GM23338 (cell line): ENCODE results near the gene HTR3B. TPM values are rescaled to one million over a fixed set of nuclear protein-coding genes. Genes with fewer than 3 reads are reported as not detected.

Experiments used
- ATAC-seq: fragments of 200-7000 bp; cut with Tn5 transposase; 3 replicates; pipeline ENCODE4 v1.9.1; 2020
- DNase-seq: peaks from one replicate; pipeline ENCODE4 v3.0.0-alpha.2; 2015; ENCODE audit warnings: low spot score
- H2AFZ ChIP-seq: fragments of 200-600 bp; sonication (generic); 2 replicates; pipeline ENCODE4 v1.8.0; 2016; ENCODE audit warnings: antibody characterized with exemption, mild to moderate bottlenecking, moderate library complexity
- H3F3A ChIP-seq: fragments of 200-600 bp; sonication (generic); replicated peaks from 2 replicates; pipeline ENCODE4 v1.8.0; 2017; ENCODE audit warnings: antibody characterized with exemption, mixed run types, low read depth
- H3K27ac ChIP-seq: fragments of 200-600 bp; sonication (generic); 2 replicates; pipeline ENCODE4 v1.6.1; 2016; ENCODE audit warnings: low read depth
- H3K27me3 ChIP-seq: fragments of 200-600 bp; sonication (generic); 2 replicates; pipeline ENCODE4 v1.8.0; 2016; ENCODE audit warnings: mild to moderate bottlenecking, mixed run types, moderate library complexity; ENCODE audit not compliant: insufficient read depth
- H3K36me3 ChIP-seq: fragments of 200-600 bp; sonication (generic); 2 replicates; pipeline ENCODE4 v1.8.0; 2016; ENCODE audit warnings: mild to moderate bottlenecking; ENCODE audit not compliant: insufficient read depth
- H3K4me1 ChIP-seq: fragments of 200-600 bp; sonication (generic); 2 replicates; pipeline ENCODE4 v1.8.0; 2016; ENCODE audit warnings: mild to moderate bottlenecking, moderate library complexity; ENCODE audit not compliant: insufficient read depth
- H3K4me2 ChIP-seq: fragments of 200-600 bp; sonication (generic); 2 replicates; pipeline ENCODE4 v1.7.1; 2017; ENCODE audit warnings: mixed run types
- H3K4me3 ChIP-seq: fragments of 200-600 bp; sonication (generic); 2 replicates; pipeline ENCODE4 v1.6.1; 2016; ENCODE audit warnings: mixed run types
- H3K79me2 ChIP-seq: fragments of 200-600 bp; sonication (generic); replicated peaks from 2 replicates; pipeline ENCODE4 v1.8.0; 2017; ENCODE audit warnings: mild to moderate bottlenecking; ENCODE audit not compliant: insufficient read depth
- H3K9me2 ChIP-seq: fragments of 200-600 bp; sonication (generic); 2 replicates; pipeline ENCODE4 v1.8.0; 2017; ENCODE audit not compliant: insufficient read depth
- H4K20me1 ChIP-seq: fragments of 200-600 bp; sonication (generic); replicated peaks from 2 replicates; pipeline ENCODE4 v1.8.0; 2017; ENCODE audit warnings: mild to moderate bottlenecking; ENCODE audit not compliant: insufficient read depth
- H3K27ac Mint-ChIP-seq: 2 replicates; pipeline ENCODE4 v1.8.0; 2020; ENCODE audit warnings: inconsistent platforms, mild to moderate bottlenecking, moderate library complexity, mixed read lengths
- H3K27me3 Mint-ChIP-seq: 3 replicates; pipeline ENCODE4 v1.8.0; 2022; ENCODE audit warnings: low read depth, mild to moderate bottlenecking, moderate library complexity, mixed read lengths, inconsistent platforms; ENCODE audit not compliant: insufficient read depth, poor library complexity
- H3K36me3 Mint-ChIP-seq: 3 replicates; pipeline ENCODE4 v1.8.0; 2021; ENCODE audit warnings: low read depth, mild to moderate bottlenecking, inconsistent platforms, moderate library complexity, mixed read lengths
- H3K4me1 Mint-ChIP-seq: 3 replicates; pipeline ENCODE4 v1.8.0; 2020; ENCODE audit warnings: mild to moderate bottlenecking, inconsistent platforms, mixed read lengths
- H3K4me3 Mint-ChIP-seq: 3 replicates; pipeline ENCODE4 v1.8.0; 2021; ENCODE audit warnings: moderate library complexity, mild to moderate bottlenecking, inconsistent platforms, mixed read lengths
- H3K9me3 Mint-ChIP-seq: 3 replicates; pipeline ENCODE4 v1.8.0; 2020; ENCODE audit warnings: moderate library complexity, mild to moderate bottlenecking, inconsistent platforms, mixed read lengths
- CREB1 ChIP-seq: fragments of 250-450 bp; sonication (Bioruptor Pico); IDR thresholded peaks from 2 replicates; pipeline ENCODE4 v1.5.0; 2020; ENCODE audit warnings: low read depth, mild to moderate bottlenecking, moderate library complexity
- CTCF ChIP-seq, 2 experiments: fragments of 200-600 bp in 1 of 2; sonication (generic) in 1 of 2; conservative IDR thresholded peaks; 2 replicates each; pipeline versions ENCODE4 v1.5.1 to v1.6.1; 2016 to 2017; ENCODE audit warnings: antibody characterized with exemption in 2 of 2, low read depth in 2 of 2, mild to moderate bottlenecking in 2 of 2, moderate library complexity in 1 of 2
- EZH2 ChIP-seq: fragments of 200-600 bp; sonication (generic); IDR thresholded peaks from one replicate; pipeline ENCODE4 v1.8.0; 2017; ENCODE audit warnings: antibody characterized with exemption, mild to moderate bottlenecking, low read depth; ENCODE audit not compliant: unreplicated experiment
- NANOG ChIP-seq: IDR thresholded peaks from 2 replicates; pipeline ENCODE4 v1.6.1; 2016; ENCODE audit warnings: antibody characterized with exemption, borderline replicate concordance
- POLR2AphosphoS5 ChIP-seq: IDR thresholded peaks from 2 replicates; pipeline ENCODE4 v1.6.1; 2016; ENCODE audit warnings: antibody characterized with exemption, low read depth
- STAT1 ChIP-seq: IDR thresholded peaks from one replicate; pipeline ENCODE4 v1.6.1; 2016; ENCODE audit warnings: antibody characterized with exemption; ENCODE audit not compliant: unreplicated experiment
- ZNF114 ChIP-seq: fragments of 250-450 bp; sonication (Bioruptor Pico); IDR thresholded peaks from 2 replicates; pipeline ENCODE4 v1.5.0; 2020; ENCODE audit warnings: mild to moderate bottlenecking, moderate library complexity
- ZNF331 ChIP-seq: fragments of 250-450 bp; sonication (Bioruptor Pico); IDR thresholded peaks from 2 replicates; pipeline ENCODE4 v1.5.0; 2020; ENCODE audit warnings: low read depth, mild to moderate bottlenecking, moderate library complexity
- polyA plus RNA-seq: library from polyadenylated mRNA; unstranded; fragments of >200 nt; fragmentation: Nextera tagmentation; extraction: Ambion mirVana; gene quantifications from 2 replicates; pipeline ENCODE4 v1.2.1, GENCODE V29; 2016
- total RNA-seq: library from RNA; depleted of rRNA; stranded (reverse); fragments of >200 nt; shearing (Covaris generic); gene quantifications from 2 replicates; pipeline ENCODE4 v1.2.3, GENCODE V29; 2014
- TF ChIP-seq, protein P1 (sequence below): fragments of 250-450 bp; sonication (Bioruptor Pico); IDR thresholded peaks from 2 replicates; pipeline ENCODE4 v1.5.0; 2020; ENCODE audit warnings: mild to moderate bottlenecking, moderate library complexity

Gene HTR3B
- total and polyA plus RNA-seq, 2 experiments from 2014 or later: not detected

GRCh38 chr11:113874096-113874495 is 30.5 kb upstream of the HTR3B start:
- H2AFZ ChIP-seq: no peak overlapping the region
- no peak; the same call in none of the 3 replicates for ATAC-seq
- peak overlapping the region; percentile 74 for H3K4me3 ChIP-seq
- no peak for DNase-seq
- TF ChIP-seq CTCF (conservative IDR thresholded peaks at IDR 0.05; ENCODE audit: low read depth in 2 of 2) (no peak), POLR2AphosphoS5 (no peak), CREB1 (no peak), NANOG (no peak), EZH2 (no peak), ZNF331 (CRISPR knock-in tag) (no peak), ZNF114 (CRISPR knock-in tag) (no peak), STAT1 (no peak)
- TF ChIP-seq, protein P1, sequence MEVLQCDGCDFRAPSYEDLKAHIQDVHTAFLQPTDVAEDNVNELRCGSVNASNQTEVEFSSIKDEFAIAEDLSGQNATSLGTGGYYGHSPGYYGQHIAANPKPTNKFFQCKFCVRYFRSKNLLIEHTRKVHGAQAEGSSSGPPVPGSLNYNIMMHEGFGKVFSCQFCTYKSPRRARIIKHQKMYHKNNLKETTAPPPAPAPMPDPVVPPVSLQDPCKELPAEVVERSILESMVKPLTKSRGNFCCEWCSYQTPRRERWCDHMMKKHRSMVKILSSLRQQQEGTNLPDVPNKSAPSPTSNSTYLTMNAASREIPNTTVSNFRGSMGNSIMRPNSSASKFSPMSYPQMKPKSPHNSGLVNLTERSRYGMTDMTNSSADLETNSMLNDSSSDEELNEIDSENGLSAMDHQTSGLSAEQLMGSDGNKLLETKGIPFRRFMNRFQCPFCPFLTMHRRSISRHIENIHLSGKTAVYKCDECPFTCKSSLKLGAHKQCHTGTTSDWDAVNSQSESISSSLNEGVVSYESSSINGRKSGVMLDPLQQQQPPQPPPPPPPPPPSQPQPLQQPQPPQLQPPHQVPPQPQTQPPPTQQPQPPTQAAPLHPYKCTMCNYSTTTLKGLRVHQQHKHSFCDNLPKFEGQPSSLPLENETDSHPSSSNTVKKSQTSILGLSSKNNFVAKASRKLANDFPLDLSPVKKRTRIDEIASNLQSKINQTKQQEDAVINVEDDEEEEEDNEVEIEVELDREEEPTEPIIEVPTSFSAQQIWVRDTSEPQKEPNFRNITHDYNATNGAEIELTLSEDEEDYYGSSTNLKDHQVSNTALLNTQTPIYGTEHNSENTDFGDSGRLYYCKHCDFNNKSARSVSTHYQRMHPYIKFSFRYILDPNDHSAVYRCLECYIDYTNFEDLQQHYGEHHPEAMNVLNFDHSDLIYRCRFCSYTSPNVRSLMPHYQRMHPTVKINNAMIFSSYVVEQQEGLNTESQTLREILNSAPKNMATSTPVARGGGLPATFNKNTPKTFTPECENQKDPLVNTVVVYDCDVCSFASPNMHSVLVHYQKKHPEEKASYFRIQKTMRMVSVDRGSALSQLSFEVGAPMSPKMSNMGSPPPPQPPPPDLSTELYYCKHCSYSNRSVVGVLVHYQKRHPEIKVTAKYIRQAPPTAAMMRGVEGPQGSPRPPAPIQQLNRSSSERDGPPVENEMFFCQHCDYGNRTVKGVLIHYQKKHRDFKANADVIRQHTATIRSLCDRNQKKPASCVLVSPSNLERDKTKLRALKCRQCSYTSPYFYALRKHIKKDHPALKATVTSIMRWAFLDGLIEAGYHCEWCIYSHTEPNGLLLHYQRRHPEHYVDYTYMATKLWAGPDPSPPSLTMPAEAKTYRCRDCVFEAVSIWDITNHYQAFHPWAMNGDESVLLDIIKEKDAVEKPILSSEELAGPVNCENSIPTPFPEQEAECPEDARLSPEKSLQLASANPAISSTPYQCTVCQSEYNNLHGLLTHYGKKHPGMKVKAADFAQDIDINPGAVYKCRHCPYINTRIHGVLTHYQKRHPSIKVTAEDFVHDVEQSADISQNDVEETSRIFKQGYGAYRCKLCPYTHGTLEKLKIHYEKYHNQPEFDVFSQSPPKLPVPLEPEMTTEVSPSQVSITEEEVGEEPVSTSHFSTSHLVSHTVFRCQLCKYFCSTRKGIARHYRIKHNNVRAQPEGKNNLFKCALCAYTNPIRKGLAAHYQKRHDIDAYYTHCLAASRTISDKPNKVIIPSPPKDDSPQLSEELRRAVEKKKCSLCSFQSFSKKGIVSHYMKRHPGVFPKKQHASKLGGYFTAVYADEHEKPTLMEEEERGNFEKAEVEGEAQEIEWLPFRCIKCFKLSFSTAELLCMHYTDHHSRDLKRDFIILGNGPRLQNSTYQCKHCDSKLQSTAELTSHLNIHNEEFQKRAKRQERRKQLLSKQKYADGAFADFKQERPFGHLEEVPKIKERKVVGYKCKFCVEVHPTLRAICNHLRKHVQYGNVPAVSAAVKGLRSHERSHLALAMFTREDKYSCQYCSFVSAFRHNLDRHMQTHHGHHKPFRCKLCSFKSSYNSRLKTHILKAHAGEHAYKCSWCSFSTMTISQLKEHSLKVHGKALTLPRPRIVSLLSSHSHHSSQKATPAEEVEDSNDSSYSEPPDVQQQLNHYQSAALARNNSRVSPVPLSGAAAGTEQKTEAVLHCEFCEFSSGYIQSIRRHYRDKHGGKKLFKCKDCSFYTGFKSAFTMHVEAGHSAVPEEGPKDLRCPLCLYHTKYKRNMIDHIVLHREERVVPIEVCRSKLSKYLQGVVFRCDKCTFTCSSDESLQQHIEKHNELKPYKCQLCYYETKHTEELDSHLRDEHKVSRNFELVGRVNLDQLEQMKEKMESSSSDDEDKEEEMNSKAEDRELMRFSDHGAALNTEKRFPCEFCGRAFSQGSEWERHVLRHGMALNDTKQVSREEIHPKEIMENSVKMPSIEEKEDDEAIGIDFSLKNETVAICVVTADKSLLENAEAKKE: no peak
- H3K4me2 ChIP-seq: peak overlapping the region; percentile 89
- H3K27ac Mint-ChIP-seq: peak overlapping the region; percentile 49; the same call in 1 of the 2 replicates
- H3F3A ChIP-seq: 0 out of 2 replicates have a peak, but pooled peaks cover 8% of the 10 kb centered on the region
- peak overlapping the region; percentile 72; the same call in 1 of the 2 replicates for H3K27ac ChIP-seq
- no peaks in the 10 kb centered on the region for H3K9me2 ChIP-seq
- H3K36me3 ChIP-seq: peaks cover 17% of the 10 kb centered on the region
- H3K4me1 ChIP-seq: peaks cover 43% of the 10 kb centered on the region
- peaks cover 8% of the 10 kb centered on the region for H3K27me3 Mint-ChIP-seq
- H3K27me3 ChIP-seq: no peaks in the 10 kb centered on the region
- H3K36me3 Mint-ChIP-seq: peaks cover 42% of the 10 kb centered on the region
- peaks cover 61% of the 10 kb centered on the region for H3K79me2 ChIP-seq
- peaks cover 42% of the 10 kb centered on the region for H4K20me1 ChIP-seq
- H3K9me3 Mint-ChIP-seq: peaks cover 6% of the 10 kb centered on the region; the same call in 1 of the 3 replicates
- peaks cover 45% of the 10 kb centered on the region for H3K4me1 Mint-ChIP-seq
- peak overlapping the region; percentile 86 for H3K4me3 Mint-ChIP-seq
